ENCODE results near the gene DGKE.

DGKE gene

DNA sequence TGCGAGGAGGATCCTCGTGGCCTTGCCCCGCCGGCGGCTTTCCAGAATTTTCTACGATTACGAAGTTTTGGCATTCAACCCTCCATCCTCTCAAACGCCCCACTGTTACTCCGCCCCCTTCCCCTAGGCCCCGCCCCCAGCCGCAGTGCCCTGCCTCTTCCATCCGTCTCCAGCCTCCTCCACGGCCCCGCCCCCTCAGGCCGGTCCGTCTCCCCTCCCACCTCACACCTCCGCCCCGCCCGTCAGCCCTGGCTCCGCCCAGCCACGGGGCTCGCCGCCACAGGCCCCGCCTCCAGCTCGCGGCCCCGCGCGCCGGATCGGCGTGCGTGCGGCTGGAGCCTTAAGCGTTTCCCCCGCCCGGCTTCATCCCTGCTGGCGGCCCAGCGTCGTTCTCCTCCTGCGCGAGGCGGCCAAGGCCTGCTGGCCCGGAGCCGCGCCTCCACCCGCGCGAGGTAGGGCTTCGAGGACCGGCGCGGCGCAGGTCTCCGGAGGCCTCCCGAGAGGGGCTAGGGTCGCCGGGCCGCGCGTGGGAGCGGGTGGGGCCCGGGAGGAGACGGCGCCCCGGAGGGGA, at the start of gene DGKE, which contains the start of gene C17orf67:
Gene DGKE, plus strand, starts transcription at position 343 of the 571 bp plus-strand sequence. CDS start 645 bp downstream, outside the sequence.
Gene C17orf67, minus strand, starts transcription at position 112 of the 571 bp plus-strand sequence. CDS start 18,110 bp downstream, outside the sequence.
- peak; percentile 97 for DNase-seq

DNA sequence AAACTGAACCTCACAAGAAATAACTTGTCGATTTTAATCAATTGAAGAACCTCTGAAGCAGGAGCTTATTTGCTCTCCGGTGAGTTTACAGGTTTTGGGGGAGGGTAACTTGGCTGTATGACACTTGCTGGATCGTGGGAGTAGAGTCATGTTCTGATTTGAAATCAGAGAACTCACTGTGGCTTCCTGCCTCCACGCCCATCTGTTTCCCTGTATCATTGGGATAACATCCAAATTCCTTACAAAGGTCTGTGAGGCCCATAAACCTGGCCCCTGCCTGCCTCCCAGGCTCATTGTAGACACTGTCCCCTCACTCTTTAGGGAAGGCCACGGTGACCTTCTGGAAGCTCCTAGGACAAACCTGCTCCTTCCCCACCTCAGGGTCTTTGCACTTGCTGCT, 48.5 kb upstream of the DGKE start:
- no peak for DNase-seq

DNA sequence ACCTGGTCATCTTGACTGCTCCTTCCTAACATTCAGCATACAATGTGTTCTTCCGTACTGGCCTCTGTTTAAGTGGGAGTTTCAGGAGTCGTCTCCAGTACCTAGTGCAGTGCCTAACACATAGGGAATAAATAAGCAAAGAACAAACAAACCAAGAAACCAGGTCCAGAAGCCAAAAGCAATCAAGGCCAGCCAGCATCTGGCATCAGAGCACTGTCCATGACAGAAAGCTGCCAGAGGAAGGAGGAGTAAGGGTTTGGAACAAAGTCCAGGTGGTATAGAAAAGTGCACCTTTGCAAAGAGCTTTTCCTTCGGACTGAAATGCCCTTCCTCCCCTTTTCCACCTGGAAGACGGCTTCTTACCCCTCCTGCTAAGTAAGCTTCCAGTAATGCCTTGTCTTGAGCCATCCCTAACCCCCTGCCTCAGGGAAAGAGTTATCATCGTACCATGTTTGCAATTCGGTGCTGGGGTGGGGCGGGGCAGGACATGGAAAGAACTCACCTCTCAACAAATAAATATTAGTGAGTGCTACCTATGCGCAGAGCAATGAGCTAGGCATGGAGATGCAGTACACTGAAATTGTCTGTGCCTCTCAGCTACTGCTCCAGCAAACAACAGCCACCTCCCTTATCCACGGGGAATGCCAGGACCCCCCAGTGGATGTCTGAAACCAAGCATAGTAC, 47.8 kb upstream of the DGKE start:
- no peak for DNase-seq

DNA sequence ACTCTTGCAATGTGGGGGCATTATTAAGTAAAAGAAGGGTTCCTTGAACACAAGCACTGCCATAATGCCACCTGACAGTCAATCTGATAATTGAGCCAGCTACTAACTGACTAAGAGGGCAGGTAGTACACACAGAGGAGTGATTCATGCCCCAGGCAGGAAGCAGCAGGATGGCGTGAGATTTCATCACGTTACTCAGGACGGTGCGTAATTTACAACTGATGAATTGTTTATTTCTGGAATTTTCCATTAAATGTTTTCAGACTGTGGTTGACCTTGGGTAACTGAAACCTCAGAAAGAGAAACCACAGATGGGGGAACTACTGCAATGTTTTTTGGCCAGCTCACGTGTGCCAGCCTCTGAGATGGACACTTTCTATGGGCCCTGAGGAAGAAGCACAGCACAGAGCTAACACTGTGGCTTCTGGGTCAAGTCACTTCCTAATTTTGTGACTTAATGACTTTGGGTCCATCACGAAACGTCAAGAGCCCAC, 46.9 kb upstream of the DGKE start:
- DNase-seq = peak; percentile 61

DNA sequence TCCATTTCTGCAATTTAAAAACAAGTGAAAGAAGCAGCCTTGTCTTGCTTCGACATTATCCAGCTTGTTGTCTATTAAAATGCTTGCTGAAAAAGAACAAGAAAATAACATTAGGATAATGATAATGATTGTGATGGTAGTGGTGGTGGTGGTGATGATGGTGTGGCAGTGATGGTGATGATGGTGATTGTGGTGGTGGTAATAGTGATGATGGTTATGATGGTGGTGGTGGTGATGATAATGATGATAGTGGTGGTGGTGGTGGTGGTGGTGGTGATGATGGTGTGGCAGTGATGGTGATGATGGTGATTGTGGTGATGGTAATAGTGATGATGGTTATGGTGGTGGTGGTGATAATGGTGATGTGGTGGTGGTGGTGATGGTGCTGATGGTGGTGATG, 41.7 kb upstream of the DGKE start:
- no peak for DNase-seq

DNA sequence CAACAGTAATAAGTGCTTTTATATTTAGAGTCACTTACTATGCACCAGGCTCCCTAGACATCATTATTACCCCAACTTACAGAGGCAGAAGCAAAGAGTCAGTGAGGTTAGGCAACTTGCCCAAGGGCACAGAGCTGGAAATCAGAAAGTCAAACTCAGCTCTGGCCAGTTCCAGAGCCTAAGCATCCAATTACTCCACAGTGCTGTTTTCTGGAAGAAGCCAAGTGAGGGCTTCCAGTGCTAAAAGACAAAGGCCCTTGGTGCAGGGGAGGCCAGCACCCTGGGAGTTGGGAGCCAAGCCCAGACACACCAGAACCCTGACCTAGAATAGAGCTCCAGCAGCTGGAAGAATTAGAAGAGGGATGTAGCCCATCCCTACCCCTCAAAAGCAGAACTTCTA, 40.4 kb upstream of the DGKE start:
- DNase-seq = no peak

DNA sequence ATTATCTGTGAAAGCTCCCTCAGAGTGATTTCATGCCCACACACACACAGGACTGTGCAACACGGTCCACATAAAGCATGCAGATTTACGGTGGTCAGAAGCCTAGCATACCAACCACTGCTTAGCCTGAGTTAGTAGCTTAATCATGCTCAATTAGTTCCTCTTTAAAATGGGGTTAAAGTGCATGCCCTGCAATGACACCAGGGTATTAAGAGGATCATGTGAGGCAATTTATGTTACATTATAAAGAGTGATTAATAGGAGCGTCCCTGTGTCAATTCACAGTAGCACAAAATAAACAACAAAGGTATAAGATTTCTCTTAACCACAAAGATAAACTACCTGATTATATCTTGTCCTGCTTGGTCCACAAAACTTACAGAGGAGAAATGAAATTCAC, 40.0 kb upstream of the DGKE start:
- DNase-seq = no peak

DNA sequence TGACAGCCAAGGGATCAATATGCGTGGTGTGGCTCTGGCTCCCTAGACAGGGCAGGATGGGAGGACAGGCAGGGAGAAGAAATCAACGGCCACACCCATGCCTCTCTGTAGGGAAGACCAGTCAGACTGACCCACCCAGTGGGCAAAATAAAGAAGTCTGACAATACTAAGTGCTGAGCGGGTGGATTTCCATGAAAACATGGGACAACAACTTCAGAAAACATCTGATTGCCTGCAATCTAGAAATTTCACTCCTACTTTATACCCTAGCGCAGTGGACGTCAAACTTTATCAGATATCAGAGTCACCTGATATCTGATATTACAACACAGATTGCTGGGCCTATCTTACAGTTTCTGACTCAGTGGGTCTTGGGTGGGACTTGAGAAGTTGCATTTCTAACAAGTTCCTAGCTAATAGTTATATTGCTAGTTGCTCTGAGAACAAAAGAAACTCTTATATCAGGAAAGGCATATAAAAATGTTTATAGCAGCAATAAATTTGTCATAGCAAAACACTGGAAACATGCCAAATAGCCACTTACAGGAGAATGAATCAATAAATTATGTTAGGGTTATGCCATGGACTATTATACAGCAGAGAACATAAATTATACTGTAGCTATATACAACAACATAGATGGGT, 38.6 kb upstream of the DGKE start:
- DNase-seq = no peak

DNA sequence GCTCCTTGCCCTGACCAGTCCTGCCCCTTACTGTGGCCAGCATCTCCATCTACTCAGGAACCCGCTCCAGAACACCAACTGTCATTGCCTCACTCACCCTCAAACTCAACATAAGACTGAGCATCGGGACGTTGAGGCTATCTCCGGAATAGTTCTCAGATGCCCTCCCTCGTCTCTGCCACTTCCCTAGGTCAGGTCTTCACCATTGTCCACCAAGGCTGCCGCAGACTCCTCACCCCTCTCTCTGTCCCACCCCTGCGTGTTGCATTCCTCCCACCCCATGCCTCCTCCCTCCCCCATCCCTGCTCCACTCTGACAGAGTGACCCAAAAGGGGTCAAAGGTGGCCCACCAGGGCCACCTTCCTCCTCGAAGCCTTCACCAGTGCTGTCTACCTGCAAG, 37.4 kb upstream of the DGKE start:
- DNase-seq = no peak

DNA sequence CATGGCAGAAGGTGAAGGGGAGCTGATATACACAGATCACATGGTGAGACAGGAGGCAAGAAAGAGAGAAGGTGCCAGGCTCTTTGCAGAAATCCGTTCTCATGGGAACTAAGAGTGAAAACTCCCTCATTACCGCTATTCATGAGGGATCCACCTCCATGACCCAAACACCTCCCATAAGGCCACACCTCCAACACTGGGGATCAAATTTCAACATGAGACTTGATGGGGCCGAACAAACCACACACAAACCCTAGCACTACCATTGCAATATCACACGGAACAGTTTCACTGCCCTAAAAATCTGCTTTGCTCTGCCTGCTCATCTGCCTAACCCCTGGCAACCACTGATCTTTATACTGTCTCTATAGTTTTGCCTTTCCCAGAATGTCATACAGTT, 35.0 kb upstream of the DGKE start:
- DNase-seq = no peak

DNA sequence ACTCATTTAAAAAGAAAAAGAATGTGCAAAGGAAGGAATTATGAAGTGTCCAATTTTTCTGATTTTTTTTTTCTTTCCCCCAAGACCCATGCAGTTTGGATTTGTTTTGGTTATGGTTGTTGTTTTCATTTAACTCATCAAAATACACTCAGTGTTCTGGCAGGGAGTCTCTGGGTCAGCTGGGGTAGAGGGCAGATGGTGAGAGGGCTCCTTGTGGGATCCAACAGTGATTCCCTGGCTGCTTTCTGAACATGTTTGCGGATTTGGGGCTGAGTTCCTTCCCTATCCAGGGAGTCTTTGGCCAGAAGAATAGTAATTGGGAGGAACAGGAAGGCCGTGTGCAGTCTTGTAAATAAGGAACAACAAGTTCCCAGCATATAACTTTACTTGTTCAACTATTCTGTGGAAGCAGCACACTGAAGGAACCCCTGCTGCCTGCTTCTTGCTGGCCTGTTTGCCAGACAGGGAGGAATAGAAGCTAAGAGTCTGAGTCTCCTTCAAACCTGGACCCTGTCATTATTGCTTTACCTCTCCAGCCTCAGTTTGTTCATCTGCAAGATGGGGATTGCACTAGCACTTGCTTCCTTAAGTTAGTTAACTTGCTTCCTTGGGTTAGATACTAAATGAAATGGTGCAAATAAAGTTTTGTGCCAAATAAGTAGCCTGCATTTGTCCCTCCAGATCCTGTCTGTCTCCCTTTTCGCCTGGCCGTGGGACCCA, 32.3 kb upstream of the DGKE start:
- no peak for DNase-seq

DNA sequence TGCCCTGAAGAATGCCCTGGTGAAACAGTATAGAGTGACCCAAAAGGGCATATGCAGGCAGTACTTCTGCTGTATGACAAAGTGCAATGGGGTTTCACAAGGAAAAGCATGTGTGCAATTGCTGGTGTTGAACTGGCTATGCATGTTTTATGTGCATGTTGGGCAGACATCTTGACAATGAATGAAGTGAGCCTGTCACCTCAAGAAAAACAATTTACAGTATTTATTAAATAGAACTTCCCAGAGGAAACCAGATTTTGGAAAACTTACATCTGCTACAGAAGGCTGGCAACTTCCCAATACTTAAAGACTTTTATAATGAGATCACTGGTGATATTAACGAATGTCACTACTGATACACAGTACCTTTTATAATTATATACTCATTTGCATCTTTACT, 30.9 kb upstream of the DGKE start:
- DNase-seq = no peak

DNA sequence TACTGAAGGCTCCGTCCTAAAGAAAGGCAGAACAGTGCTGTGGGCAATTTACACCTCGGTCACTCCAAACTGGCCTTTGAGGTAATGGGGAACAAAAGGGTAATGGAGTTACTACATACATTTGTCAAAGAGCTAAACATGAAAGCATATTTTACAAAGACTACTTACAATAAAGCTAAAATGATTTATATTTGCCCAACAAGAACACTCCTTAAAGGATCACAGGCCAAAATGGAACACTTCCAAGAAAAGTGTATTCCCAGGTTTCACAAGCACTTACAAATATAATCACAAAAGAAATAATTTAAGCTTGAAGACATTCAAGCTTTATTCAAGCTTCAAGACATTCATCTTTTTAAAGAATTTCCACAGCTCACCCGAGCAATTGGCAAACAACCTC, 29.5 kb upstream of the DGKE start:
- DNase-seq = no peak

DNA sequence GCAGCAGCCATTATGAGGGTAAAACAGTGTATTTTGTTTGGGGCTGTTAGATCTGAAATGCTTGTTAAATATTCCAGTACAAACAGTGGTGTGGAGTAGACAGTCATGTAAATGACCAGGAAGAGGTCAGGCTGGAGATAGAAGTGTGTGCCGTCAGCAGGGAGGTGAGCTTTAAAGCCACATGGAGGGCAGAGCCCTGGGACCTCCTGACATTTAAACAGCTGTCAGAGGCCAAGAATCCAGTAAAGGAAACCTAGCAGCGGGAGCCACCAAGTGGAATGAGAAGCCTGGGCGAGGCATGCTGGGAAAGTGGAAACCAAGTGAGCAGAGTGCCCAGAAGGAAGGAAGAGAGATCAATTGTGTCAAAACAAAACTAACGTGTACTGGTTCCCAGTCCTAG, 27.0 kb upstream of the DGKE start:
- no peak for DNase-seq

DNA sequence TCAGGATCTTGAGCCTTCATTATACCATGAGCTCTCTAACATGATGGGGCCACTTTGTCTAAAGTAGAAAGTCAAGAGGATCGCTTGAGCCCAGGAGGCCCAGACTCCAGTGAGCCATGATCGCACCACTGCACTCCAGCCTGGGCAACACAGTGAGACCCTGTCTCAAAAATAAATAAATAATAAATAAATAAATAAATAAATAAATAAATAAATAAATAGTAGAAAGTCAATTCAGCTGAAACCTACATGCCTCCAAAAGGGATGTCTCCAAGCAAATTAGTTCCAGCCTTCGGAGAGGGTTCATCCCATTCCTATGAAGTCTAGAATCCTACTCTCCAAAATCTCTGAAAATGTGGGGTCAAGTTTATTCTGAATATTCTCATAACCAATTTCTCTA, 26.2 kb upstream of the DGKE start:
- no peak for DNase-seq

DNA sequence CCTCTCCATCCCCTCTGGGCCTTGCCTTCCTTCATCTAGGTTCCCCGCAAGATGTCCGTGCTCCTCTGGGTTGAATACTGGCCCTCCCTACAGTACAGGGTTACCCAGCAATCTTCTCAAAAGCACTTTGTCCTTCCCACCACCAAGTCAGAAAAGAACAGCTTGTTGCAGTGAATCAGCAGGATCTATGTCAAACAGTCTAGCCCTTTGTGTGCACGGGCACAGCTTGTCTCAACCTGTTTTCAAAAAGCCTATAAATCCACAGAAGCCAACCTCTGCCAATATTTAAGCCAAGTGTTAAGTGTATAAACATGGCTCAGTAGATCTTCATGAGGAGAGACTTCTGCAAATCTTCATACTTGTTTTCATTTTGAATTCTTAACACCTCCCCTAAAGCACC, 25.4 kb upstream of the DGKE start:
- no peak for DNase-seq

DNA sequence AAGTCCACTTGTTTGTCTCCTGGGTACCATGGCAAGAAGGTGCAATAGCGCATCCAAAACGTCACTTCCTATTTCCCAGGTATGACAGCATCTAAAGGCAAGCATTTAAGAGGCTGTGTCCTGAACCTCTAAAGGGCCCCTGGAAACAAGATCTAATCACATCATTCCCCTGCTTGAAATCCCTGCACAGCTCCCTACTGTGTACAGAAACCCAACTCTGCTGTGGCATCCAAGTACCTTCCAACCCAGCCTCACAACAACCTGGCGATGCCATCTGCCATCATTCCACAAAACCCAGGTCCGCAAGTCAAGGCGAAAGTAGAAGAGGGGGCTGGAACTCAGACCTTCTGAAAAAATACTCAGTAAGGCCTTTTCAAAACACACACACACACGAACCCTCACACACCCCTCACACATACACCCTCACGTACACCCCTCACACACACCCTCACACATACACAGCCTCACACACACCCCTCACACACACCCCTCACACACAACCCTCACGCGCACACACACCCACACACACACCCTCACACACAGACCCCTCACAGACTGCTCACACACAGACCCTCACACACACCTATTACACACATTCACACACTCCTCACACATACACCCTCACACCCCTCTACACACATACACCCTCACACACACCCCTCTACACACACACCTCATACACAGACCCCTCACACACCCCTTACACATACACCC, 24.7 kb upstream of the DGKE start:
- no peak for DNase-seq

DNA sequence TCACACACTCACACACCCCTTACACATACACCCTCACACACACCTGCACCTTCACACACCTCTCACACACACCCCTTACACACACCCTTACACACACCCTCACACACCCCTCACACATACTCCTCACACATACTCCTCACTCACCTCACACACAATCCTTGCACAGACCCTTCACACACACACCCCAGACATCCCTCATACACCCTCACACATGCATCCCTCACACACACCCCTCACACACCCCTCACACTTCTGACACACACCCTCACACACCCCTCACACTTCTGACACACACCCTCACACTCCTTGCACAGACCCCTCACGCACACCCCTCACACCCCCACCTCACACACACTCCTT, 24.2 kb upstream of the DGKE start:
- DNase-seq = no peak

DNA sequence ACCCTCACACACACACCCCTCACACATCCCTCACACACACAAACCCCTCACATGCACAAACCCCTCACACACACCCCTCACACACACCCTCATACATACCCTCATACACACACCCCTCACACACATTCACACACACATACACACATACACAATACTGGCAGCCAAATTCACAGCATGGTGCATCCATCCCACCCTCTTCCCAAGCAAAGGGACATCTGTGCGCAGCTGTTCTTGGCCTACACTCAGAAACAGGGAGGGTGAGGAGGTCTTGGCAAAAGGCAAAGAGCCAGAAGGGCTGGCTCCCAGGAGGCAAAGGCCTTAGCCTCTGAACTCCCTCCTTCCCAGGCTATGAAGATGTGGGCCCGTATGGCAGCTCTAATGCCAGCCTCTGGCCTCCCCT, 23.6 kb upstream of the DGKE start:
- DNase-seq = no peak

DNA sequence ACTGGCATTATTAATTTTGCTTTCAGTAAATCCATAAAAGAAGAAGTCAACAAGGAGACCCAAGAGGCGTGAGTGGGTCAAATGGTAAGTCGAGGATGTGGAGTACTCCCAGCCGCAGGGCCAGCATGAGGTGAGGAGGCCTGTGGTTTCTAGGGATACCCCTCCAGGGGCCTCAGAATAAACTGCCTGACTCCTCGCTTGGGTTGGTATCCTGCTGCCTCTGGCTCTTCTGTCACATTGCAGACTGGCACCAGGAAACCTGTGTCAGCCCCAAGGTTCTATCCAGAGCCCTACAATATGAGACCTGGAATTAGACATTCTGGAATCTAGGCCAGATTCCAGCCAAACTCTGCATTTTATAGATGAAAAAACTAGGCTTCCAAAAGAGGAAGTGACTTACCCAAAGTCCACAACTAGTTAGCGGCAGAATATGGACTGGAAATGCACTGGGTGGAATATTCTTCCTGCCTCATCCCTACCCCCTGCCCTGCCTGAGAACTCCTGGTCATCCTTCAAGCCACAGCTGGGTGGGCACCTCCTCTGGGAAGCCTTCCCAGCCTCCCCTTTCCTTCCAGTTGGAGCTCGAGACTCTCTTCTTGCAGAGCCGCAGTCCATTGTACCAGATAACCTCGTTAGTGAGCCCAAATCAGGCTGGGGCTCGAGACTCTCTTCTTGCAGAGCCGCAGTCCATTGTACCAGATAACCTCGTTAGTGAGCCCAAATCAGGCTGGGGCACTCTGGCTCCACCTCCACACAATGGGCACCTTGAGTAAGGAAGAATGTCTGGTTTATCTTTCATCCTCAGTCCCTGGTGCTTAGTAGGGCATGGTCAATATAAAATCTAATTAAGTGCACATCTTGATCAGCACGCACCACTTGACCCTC, 22.8 kb upstream of the DGKE start:
- DNase-seq = no peak

DNA sequence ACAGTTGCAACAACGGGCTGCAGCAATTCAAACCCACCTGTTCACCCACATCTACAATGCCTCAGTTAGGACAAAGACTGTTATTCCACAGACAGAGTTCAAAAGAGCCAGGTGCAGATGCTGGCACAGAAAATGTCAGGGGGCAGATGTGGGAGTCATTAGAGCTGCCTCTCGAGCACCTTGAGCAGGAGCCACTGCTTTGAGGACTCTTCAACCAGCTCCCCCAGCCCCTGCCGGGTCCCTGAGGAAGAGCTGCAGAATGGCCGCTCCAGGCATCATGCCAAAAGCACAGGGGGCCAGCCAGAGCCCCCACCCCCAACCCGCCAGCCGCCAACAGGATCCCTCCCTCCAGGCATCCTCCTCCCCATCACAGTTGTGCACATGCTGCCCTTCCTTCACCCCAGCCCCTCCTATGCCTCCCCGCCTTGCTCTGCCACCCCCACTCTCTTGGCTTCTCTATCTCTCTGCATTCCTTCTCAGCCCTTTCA, 21.0 kb upstream of the DGKE start:
- no peak for DNase-seq

DNA sequence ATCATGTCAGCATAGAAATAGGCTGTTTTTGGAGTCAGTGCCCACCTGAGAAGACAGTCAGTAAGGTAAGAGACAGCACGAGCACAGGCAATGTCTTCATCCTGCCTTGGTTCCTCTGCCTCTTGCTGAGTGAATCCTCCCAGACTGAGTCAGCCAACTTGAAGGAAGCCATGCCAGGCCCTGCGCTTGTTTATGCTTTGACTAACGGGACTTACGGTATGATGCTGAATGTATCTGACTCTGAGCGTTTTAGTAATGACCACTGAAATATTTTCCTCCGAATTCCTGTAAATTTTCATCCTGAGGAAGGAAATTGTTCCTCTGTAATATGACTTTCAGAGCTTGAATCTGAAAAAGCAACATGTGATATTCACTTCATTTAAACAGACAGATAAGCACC, 18.2 kb upstream of the DGKE start:
- DNase-seq = no peak

Measured in stimulated activated naive CD4-positive, alpha-beta T cell treated with Interleukin-2 at 50 U/mL for 16 hours (primary cell).